Lower lobe of right lung (tissue), 2 donors: ENCODE data around the gene MEGF11. TPM values are rescaled to one million over a fixed set of nuclear protein-coding genes. Genes with fewer than 3 reads are reported as not detected.

Experiments used
- ATAC-seq, 2 donors: fragments of 200-7000 bp; cut with Tn5 transposase; one replicate each; pipeline ENCODE4 v1.9.1; 2020 to 2022; ENCODE audit warnings: mild to moderate bottlenecking in 2 of 2, moderate library complexity in 2 of 2
- DNase-seq: peaks from one replicate; pipeline ENCODE4 v3.0.0-alpha.2; 2020
- H3K27ac ChIP-seq: fragments of 200-600 bp; one replicate; pipeline ENCODE4 v1.8.0; 2022
- H3K27me3 ChIP-seq: fragments of 200-600 bp; one replicate; pipeline ENCODE4 v1.8.0; 2022; ENCODE audit warnings: low read depth
- H3K36me3 ChIP-seq: fragments of 200-600 bp; one replicate; pipeline ENCODE4 v1.8.0; 2022; ENCODE audit warnings: mild to moderate bottlenecking
- H3K4me1 ChIP-seq: fragments of 200-600 bp; one replicate; pipeline ENCODE4 v1.8.0; 2022
- H3K4me3 ChIP-seq: fragments of 200-600 bp; one replicate; pipeline ENCODE4 v1.8.0; 2022; ENCODE audit warnings: mild to moderate bottlenecking
- H3K9me3 ChIP-seq: fragments of 200-600 bp; one replicate; pipeline ENCODE4 v1.8.0; 2022
- CTCF ChIP-seq: fragments of 200-600 bp; IDR thresholded peaks from one replicate; pipeline ENCODE4 v1.8.0; 2022; ENCODE audit warnings: antibody characterized with exemption, mild to moderate bottlenecking
- intact Hi-C: fragments of 100-400 bp; cut with DNase I; formaldehyde crosslinking; loops from one replicate; pipeline ENCODE4 v1.11.0; 2022
- total RNA-seq: library from RNA; stranded (reverse); fragmentation: NEBNext Ultra II Directional; extraction: Animal tissue kit (Norgen Biotek cat#: 25700); gene quantifications from one replicate; pipeline ENCODE4 v1.2.1, GENCODE V29; 2021
- donor health status: DM: no; HTN: yes; CAD: no; lungs with severe emphysema.

The MEGF11 gene
- total RNA-seq, 1 donor from 2014 or later = not detected

GRCh38 chr15:66057089-66057488 is 196.5 kb downstream of the MEGF11 start:
- H3K27ac ChIP-seq = no peak overlapping the region
- no peak for DNase-seq
- no peak overlapping the region for H3K4me3 ChIP-seq
- no peaks in the 10 kb centered on the region for H3K36me3 ChIP-seq
- ATAC-seq = no peak
- no peaks in the 10 kb centered on the region for H3K4me1 ChIP-seq
- H3K27me3 ChIP-seq = peaks cover 5% of the 10 kb centered on the region
- TF ChIP-seq CTCF = no peak
- no peaks in the 10 kb centered on the region for H3K9me3 ChIP-seq
- intact Hi-C loops = no loop called here

GRCh38 chr15:66053991-66054390 is 199.6 kb downstream of the MEGF11 start:
- H3K27ac ChIP-seq = no peak overlapping the region
- TF ChIP-seq CTCF = no peak
- intact Hi-C loops = no loop called here

GRCh38 chr15:66051833-66052232 is 201.7 kb downstream of the MEGF11 start:
- no peaks in the 10 kb centered on the region for H3K36me3 ChIP-seq
- ATAC-seq (no peak), DNase-seq (no peak)
- no peaks in the 10 kb centered on the region for H3K9me3 ChIP-seq
- no peaks in the 10 kb centered on the region for H3K4me1 ChIP-seq
- H3K27me3 ChIP-seq = no peaks in the 10 kb centered on the region
- no peak for TF ChIP-seq CTCF
- intact Hi-C loops = no loop called here
- no peak overlapping the region for H3K4me3 ChIP-seq
- H3K27ac ChIP-seq = no peak overlapping the region

More at GRCh38 chr15:66053991-66054390, 199.6 kb downstream of the MEGF11 start:
- Histone ChIP-seq H3K36me3 (no peaks in the 10 kb centered on the region), H3K27me3 (peaks cover 5% of the 10 kb centered on the region), H3K4me1 (no peaks in the 10 kb centered on the region), H3K9me3 (no peaks in the 10 kb centered on the region), H3K4me3 (no peak overlapping the region)
- ATAC-seq = no peak
- no peak for DNase-seq

GRCh38 chr15:66050264-66050663 is 203.3 kb downstream of the MEGF11 start:
- Histone ChIP-seq H3K27me3 (no peaks in the 10 kb centered on the region), H3K36me3 (no peaks in the 10 kb centered on the region), H3K4me1 (no peaks in the 10 kb centered on the region), H3K27ac (no peak overlapping the region), H3K4me3 (no peak overlapping the region), H3K9me3 (no peaks in the 10 kb centered on the region)
- no peak for TF ChIP-seq CTCF
- ATAC-seq (no peak), DNase-seq (no peak)
- intact Hi-C loops = no loop called here

GRCh38 chr15:66049353-66049752 is 204.2 kb downstream of the MEGF11 start:
- Histone ChIP-seq H3K27me3 (no peaks in the 10 kb centered on the region), H3K36me3 (no peaks in the 10 kb centered on the region), H3K4me3 (no peak overlapping the region), H3K9me3 (no peaks in the 10 kb centered on the region), H3K27ac (no peak overlapping the region), H3K4me1 (no peaks in the 10 kb centered on the region)
- intact Hi-C loops = no loop called here
- ATAC-seq = no peak
- TF ChIP-seq CTCF = no peak
- no peak for DNase-seq
